ENCODE data around the gene ARHGEF26. TPM values are rescaled to one million over a fixed set of nuclear protein-coding genes. Genes with fewer than 3 reads are reported as not detected.

The ARHGEF26 gene
- total RNA-seq, 1 donor = 4.3 TPM

- no peak for TF ChIP-seq CTCF (IDR thresholded peaks at IDR 0.05; ENCODE audit: insufficient read depth, low read length)
Measured at GRCh38 chr3:154148541-154148940, 27.4 kb downstream of the ARHGEF26 start.

GRCh38 chr3:154149286-154149685, 28.1 kb downstream of the ARHGEF26 start:
- DNase-seq (ENCODE audit: low read depth) = no peak
- no peak overlapping the region for H3K4me3 ChIP-seq (ENCODE audit: low read depth, low read length)
- no peak for TF ChIP-seq CTCF (IDR thresholded peaks at IDR 0.05; ENCODE audit: insufficient read depth, low read length)

More at GRCh38 chr3:154148541-154148940, 27.4 kb downstream of the ARHGEF26 start:
- DNase-seq (ENCODE audit: low read depth) = no peak
- H3K4me3 ChIP-seq (ENCODE audit: low read depth, low read length) = no peak overlapping the region

- peak; percentile 94 for DNase-seq (ENCODE audit: low read depth)
- no peak overlapping the region for H3K4me3 ChIP-seq (ENCODE audit: low read depth, low read length)
- no peak for TF ChIP-seq CTCF (IDR thresholded peaks at IDR 0.05; ENCODE audit: insufficient read depth, low read length)
Measured at GRCh38 chr3:154151969-154152368, 30.8 kb downstream of the ARHGEF26 start.

GRCh38 chr3:154152741-154153140, 31.6 kb downstream of the ARHGEF26 start:
- DNase-seq (ENCODE audit: low read depth) = no peak
- TF ChIP-seq CTCF (IDR thresholded peaks at IDR 0.05; ENCODE audit: insufficient read depth, low read length) = no peak
- no peak overlapping the region for H3K4me3 ChIP-seq (ENCODE audit: low read depth, low read length)

- no peak for TF ChIP-seq CTCF (IDR thresholded peaks at IDR 0.05; ENCODE audit: insufficient read depth, low read length)
- no peak for DNase-seq (ENCODE audit: low read depth)
Measured at GRCh38 chr3:154156530-154156929, 35.3 kb downstream of the ARHGEF26 start.

GRCh38 chr3:154161806-154162205, 40.6 kb downstream of the ARHGEF26 start:
- peak; percentile 63 for DNase-seq (ENCODE audit: low read depth)
- no peak for TF ChIP-seq CTCF (IDR thresholded peaks at IDR 0.05; ENCODE audit: insufficient read depth, low read length)
- H3K4me3 ChIP-seq (ENCODE audit: low read depth, low read length) = no peak overlapping the region

More at GRCh38 chr3:154156530-154156929, 35.3 kb downstream of the ARHGEF26 start:
- H3K4me3 ChIP-seq (ENCODE audit: low read depth, low read length) = no peak overlapping the region

- no peak overlapping the region for H3K4me3 ChIP-seq (ENCODE audit: low read depth, low read length)
- TF ChIP-seq CTCF (IDR thresholded peaks at IDR 0.05; ENCODE audit: insufficient read depth, low read length) = no peak
- DNase-seq (ENCODE audit: low read depth) = no peak
Measured at GRCh38 chr3:154164387-154164786, 43.2 kb downstream of the ARHGEF26 start.
